Stimulated activated naive CD4-positive, alpha-beta T cell (primary cell): ENCODE results near the gene PGAM5.

Experiments used
- DNase-seq, 6 experiments: peaks; one replicate each; lab custom pipeline; 2025; lab: John Stamatoyannopoulos, UW

Gene PGAM5

GRCh38 chr12:132710405-132711079 is at the start of gene PGAM5:
TSS of gene PGAM5 (plus strand) at chr12:132710842. CDS start at chr12:132710877, 35 bp downstream.
- peak; percentile 87 to 95 (median 91) for DNase-seq

- no peak for DNase-seq
Observed at GRCh38 chr12:132660996-132661395, 49.6 kb upstream of the PGAM5 start.

GRCh38 chr12:132661972-132662371 is 48.7 kb upstream of the PGAM5 start:
- DNase-seq, result no peak

GRCh38 chr12:132662901-132663755 is 47.5 kb upstream of the PGAM5 start:
- no peak for DNase-seq

- DNase-seq, result no peak
Observed at GRCh38 chr12:132664206-132665148, 46.2 kb upstream of the PGAM5 start.

- DNase-seq, result no peak
Observed at GRCh38 chr12:132665149-132665491, 45.5 kb upstream of the PGAM5 start.

GRCh38 chr12:132665794-132666193 is 44.8 kb upstream of the PGAM5 start:
- DNase-seq, result no peak

GRCh38 chr12:132668191-132669088 is 42.2 kb upstream of the PGAM5 start:
- no peak for DNase-seq

- DNase-seq, result no peak
Observed at GRCh38 chr12:132669166-132669879, 41.3 kb upstream of the PGAM5 start.

- DNase-seq, result no peak
Observed at GRCh38 chr12:132672116-132672515, 38.5 kb upstream of the PGAM5 start.

- DNase-seq, result no peak
Observed at GRCh38 chr12:132672678-132673077, 38.0 kb upstream of the PGAM5 start.

- no peak for DNase-seq
Observed at GRCh38 chr12:132673288-132674179, 37.1 kb upstream of the PGAM5 start.

GRCh38 chr12:132674561-132674960 is 36.1 kb upstream of the PGAM5 start:
- DNase-seq, result no peak

- no peak for DNase-seq
Observed at GRCh38 chr12:132675757-132676432, 34.7 kb upstream of the PGAM5 start.

- no peak for DNase-seq
Observed at GRCh38 chr12:132677492-132677891, 33.1 kb upstream of the PGAM5 start.

- DNase-seq, result no peak
Observed at GRCh38 chr12:132685400-132685799, 25.2 kb upstream of the PGAM5 start.

GRCh38 chr12:132686825-132687210 is 23.8 kb upstream of the PGAM5 start:
- DNase-seq, result no peak

GRCh38 chr12:132687211-132688164 is 23.2 kb upstream of the PGAM5 start, which contains the start of the genes POLE and PXMP2:
TSS of gene POLE (minus strand) at chr12:132687342. CDS start at chr12:132687315, 27 bp downstream.
TSS of gene PXMP2 (plus strand) at chr12:132687587. CDS start at chr12:132687671, 84 bp downstream.
- DNase-seq, result peak; percentile 83 to 94 (median 88)
